Activated CD8-positive, alpha-beta memory T cell treated with anti-CD3 and anti-CD28 coated beads for 36 hours (primary cell): ENCODE measurements around the gene KLF1. TPM values are rescaled to one million over a fixed set of nuclear protein-coding genes. Genes with fewer than 3 reads are reported as not detected.

Source experiments
- CTCF ChIA-PET: fragments of 350-600 bp; sonication (Branson Sonifier 250); formaldehyde crosslinking; loops from one replicate; lab custom pipeline; 2021; ENCODE audit warnings: antibody characterized with exemption; lab: Charles Lee
- POLR2A ChIA-PET: fragments of 350-600 bp; sonication (Branson Sonifier 250); formaldehyde crosslinking; loops from one replicate; lab custom pipeline; 2021; ENCODE audit warnings: antibody characterized with exemption; lab: Charles Lee
- total RNA-seq, 2 experiments: library from RNA; stranded (reverse); gene quantifications; one replicate each; pipeline ENCODE4 v1.2.3, GENCODE V29; 2021

Gene KLF1
- total RNA-seq, 2 experiments from 2014 or later = 0.69 to 0.84 TPM

DNA sequence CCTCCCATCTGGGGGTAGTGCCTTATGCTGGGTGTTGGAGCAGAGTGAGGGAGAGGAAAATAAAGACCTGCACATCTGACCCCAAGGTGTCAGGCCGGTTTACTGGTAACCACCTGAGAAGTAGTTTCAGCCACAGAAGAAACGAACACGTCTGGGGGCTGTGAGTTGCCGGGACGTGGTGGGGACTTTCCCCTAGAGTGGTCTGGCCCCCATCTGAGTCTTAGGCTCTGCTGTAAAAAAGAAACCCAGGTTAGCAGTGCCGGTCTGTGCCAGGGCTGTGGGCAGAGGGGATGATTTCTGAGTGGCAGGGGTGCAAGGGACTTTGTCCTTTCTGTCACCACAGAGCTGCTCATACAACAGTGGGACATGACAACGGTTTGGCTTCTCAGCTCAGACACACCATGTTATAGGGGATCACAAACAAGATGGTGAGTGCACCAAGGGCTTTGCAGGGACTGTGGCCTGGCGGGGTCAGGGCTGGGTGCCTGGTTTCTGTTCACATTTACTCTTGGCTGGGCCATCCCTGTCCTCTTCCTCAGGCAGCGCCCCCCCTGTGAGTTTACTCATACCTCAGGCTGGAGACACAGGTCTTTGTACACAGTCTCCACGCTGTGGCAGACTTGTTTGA, 13.0 kb upstream of the KLF1 start:
- POLR2A ChIA-PET = interaction anchor here (0.6 to 1.0 kb wide), 5 partner anchors 9 to 131 kb away, joined by 3 to 10 read pairs (median 4); partner anchors contain the start of genes FARSA and GCDH
- CTCF ChIA-PET = interaction anchor here (0.9 to 1.6 kb wide), 3 partner anchors 9 to 15 kb away, joined by 3 to 4 read pairs (median 3); partner anchors contain the start of gene GCDH

DNA sequence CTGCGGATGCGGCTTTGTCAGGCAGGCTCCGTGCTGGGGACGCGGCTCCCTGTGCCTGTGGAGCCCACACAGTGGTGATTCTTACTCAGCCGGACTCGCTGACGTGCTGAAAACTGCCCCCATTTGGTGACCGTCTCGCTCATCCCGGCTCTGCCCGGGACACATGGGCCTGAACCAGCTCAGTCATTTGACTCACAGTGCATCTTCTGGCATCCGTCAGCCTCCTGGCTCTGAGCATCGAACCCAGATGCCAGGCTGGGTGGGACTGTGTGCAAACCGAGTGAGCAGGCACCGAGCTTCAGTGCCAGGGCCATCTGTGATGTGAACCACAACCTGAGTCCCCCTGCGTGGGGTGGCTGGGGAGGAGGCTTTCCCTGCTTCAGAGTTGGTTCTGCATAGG, 9.5 kb upstream of the KLF1 start:
- ChIA-PET POLR2A (interaction anchor here (1.2 kb wide), 1 partner anchor 18 kb away, joined by 3 read pairs; no protein-coding TSS in a partner anchor), CTCF (interaction anchor here (0.6 to 1.3 kb wide), 3 partner anchors 8 to 69 kb away, joined by 3 to 4 read pairs (median 3); no protein-coding TSS in a partner anchor)

DNA sequence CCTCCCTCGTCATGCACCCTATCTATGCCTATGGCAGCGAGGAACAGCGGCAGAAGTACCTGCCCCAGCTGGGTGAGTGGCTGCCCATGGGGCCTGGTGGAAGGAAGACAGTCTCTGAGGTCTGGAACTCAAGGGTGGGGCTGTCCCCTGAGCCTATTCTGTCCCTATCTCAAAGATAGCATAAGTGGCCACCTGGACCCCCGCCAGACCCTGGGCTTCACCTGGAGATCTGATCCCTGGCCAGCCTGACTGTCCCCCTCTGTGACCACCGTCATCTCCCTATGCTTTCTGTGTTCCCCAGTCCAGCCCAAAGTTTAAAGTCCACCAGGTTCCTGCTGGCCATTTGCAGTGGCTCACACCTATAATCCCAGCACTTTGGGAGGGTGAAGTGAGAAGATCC, 6.6 kb upstream of the KLF1 start:
- POLR2A ChIA-PET = no interaction called here
- CTCF ChIA-PET = no interaction called here

DNA sequence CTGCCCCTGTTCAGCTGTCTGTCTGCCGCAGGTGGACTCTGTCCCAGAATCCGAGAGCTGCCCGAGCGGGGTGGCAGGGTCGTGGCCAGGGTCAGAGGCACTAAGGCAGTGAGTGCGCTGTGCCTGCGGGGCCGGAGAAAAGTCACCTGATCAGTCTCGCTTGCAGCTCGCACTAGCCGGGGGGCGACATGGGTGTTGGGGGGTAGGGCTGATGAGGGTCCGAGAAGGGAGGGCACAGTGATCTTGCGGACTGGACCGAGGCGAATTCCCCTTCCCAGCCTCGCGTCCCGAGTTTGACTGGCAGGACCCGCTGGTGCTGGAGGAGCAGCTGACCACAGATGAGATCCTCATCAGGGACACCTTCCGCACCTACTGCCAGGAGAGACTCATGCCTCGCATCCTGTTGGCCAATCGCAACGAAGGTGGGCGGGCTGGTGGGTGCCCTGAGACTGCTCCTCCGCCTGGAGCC, 4.6 kb upstream of the KLF1 start:
- ChIA-PET POLR2A (interaction anchor here (0.6 to 1.5 kb wide), 4 partner anchors 9 to 47 kb away, joined by 3 to 9 read pairs (median 4); partner anchors contain the start of genes CALR, DNASE2 and FARSA), CTCF (interaction anchor here (0.9 to 2.6 kb wide), 6 partner anchors 8 to 95 kb away, joined by 3 to 11 read pairs (median 5); partner anchors contain the start of gene DNASE2)

DNA sequence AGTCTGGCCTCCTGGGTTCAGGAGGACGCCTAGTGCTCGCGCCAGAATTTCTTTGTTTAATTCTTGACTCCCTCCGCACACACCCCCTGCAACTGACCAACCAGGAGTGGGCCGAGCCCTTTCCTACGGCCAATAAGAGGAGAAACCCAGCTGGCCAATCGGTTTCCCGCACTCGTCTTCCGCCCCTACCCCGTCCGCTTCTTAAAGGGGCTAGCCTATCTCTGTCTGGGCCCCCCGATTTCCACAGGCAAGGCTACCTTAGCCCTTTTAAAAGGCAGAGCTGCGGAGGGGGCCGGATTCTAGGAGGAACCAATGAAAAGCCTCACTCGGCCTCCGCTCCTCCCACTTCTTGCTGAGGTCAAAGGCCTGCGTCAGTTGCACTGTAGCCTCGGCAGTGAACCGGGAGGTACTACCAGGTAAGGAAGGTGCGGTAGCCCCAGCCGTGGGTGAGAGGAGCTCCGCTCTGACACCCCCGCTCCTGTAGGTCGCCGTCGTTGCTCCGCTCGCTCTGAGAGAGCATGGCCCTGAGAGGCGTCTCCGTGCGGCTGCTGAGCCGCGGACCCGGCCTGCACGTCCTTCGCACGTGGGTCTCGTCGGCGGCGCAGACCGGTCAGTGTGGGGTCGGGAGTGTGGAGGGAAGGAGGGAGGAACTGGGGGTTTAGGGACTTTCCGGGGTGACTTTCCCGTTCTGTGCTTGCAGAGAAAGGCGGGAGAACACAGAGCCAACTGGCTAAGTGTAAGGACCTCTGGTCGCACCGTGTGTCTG, 4.0 kb upstream of the KLF1 start, which contains the start of gene GCDH:
Gene GCDH, plus strand, starts transcription at position 374 of the 766 bp plus-strand sequence. Its CDS starts 145 bp downstream, at position 519.
- POLR2A ChIA-PET = interaction anchor here (0.6 to 1.5 kb wide), 8 partner anchors 9 to 210 kb away, joined by 3 to 9 read pairs (median 4); partner anchors contain the start of genes CALR, DNASE2 and FARSA
- CTCF ChIA-PET = interaction anchor here (0.6 to 2.6 kb wide), 10 partner anchors 8 to 130 kb away, joined by 3 to 11 read pairs (median 4); partner anchors contain the start of gene DNASE2

DNA sequence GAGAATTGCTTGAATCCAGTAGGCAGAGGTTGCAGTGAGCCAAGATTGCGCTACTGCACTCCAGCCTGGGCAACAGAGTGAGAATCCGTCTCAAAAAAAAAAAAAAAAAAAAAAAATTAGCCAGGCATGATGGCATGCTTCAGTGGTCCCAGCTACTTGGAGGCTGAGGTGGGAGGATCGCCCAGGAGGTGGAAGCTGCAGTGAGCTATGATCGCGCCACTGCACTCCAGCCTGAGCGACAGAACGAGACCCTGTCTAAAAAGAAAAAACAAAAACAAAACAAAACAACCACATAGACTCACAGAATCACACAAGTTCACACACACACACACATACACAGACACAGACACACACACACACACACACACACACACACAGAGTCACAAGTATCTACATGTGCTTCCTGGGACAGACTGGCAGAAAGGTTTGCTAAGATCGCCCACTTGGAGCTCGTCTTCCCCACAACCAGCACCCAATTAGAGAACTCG, 3.3 kb upstream of the KLF1 start:
- CTCF ChIA-PET = interaction anchor here (0.6 to 2.6 kb wide), 10 partner anchors 9 to 130 kb away, joined by 3 to 11 read pairs (median 4); partner anchors contain the start of genes DNASE2 and FARSA
- POLR2A ChIA-PET = interaction anchor here (0.6 to 1.5 kb wide), 8 partner anchors 9 to 209 kb away, joined by 3 to 9 read pairs (median 4); partner anchors contain the start of genes CALR, DNASE2 and FARSA

DNA sequence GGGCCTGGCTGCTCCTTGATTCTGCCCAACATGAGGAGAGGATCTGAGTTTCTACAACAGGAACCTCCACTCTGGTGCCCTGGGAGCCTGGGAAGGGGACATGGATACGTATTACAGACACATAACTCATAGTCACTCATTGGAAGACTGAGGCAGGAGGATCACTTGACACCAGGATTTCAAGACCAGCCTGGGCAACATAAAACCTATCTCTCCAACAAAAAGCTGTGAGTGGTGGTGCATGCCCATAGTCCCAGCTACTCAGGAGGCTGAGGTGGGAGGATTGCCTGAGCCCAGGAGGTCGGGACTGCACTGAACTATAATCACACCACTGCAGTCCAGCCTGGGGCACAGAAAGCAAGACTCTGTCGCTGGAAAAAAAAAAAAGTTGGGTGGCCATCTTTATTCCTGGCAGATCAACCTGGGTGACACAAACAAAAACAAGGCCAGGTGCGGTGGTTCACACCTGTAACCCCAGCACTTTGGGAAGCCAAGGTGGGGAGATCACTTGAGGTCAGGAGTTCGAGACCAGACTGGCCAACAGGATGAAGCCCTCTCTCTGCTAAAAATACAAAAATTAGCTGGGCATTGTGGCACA, 1.1 kb upstream of the KLF1 start:
- ChIA-PET POLR2A (interaction anchor here (1.0 kb wide), 1 partner anchor 25 kb away, joined by 5 read pairs; no protein-coding TSS in a partner anchor), CTCF (interaction anchor here (1.3 kb wide), 1 partner anchor 9 kb away, joined by 3 read pairs; no protein-coding TSS in a partner anchor)

DNA sequence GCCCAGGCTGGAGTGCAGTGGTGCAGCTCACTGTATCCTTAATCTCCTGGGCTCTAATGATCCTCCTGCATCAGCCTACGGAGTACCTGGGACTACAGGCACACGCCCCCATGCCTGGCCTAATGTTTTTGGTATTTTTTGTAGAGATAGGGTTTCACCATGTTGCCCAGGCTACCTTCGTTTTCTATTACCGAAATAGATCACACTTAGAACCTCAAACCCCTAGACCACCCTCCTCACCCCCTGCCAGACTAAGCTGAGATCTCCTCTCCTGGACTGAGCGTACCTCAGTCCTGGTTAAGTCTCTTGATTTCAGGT, 391 bp downstream of the KLF1 start:
- CTCF ChIA-PET = interaction anchor here (2.0 to 4.2 kb wide), 4 partner anchors 38 to 79 kb away, joined by 5 to 35 read pairs (median 8); partner anchors contain the start of gene FARSA
- POLR2A ChIA-PET = no interaction called here

DNA sequence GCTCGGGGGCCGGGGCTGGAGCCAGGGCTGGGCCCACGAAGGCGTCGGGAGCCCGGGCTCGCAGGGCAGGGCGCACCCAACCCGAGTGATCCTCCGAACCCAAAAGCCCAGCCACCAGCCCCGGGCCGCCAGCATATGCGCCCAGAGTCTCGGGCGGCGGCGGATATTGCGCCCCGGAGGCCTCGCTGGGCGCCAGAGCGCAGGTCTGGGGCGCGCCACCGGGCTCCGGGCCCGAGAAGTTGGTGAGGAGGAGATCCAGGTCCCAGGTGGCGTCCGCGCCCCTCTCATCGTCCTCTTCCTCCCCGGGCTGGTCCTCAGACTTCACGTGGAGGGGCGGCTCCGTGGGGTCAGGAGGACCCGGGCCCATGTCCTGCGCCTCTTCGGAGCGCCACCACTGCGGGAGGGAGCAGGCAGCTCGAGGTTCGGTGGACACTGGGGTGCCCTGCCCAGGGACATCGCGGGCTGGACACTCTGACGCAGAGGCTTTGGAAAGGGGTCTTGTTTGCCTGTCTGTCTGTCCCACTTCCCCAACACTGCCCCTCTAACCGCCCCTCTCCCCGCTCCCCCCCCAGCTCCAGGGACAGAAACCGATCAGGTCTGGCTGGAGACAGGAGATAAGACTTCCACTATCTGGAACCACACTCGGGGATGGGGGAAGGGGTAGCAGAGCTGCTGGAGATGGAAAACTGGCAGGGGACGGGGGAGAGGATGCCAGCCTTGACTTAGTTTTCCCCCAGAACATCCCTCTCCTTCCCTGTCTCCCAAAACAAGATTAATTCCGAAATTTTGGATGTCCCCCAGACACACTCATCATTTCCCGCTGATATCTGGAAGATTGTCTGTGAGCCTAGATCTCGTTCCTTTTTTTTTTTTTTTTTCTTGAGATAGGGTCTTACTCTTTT, 1.0 kb downstream of the KLF1 start:
- ChIA-PET CTCF (interaction anchor here (0.9 to 4.2 kb wide), 19 partner anchors 9 to 217 kb away, joined by 3 to 35 read pairs (median 5); partner anchors contain the start of genes FARSA and SYCE2), POLR2A (interaction anchor here (0.6 to 1.8 kb wide), 9 partner anchors 13 to 204 kb away, joined by 3 to 9 read pairs (median 5); partner anchors contain the start of gene FARSA)

DNA sequence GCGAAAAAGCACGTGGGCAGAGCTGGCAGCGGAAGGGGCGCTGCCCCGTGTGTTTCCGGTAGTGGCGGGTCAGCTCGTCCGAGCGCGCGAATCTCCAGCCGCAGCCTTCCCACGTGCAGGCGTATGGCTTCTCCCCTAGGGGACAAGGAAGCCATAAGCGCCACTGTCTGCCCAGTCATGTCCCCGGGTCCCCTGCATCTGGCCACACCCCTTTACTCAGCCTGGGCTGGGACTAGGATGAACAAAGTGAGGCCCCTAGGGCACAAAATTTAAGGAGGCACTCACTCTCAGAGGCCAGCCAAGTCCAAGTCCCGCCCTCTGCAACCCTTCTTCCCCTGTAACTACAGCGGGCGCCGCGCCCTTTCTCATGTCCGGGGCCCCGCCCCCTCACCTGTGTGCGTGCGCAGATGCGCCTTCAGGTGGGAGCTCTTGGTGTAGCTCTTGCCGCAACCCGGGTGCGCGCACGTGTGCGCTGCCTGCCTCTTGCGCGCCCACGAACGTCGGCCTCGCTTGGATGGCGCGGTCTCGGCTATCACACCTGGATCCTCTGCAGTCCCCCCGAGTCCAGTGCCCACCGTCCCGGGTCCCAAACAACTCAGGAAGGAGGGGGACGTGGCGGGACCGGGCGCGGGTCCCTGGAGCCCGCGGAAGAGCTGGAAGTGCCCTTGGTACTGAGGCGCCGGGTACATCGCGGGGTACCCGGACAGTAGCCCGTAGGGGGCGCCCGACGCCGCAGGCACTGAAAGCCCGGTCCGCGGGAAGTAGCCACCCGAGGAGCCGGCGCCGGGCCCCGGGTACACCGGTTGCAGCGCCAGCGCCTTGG, 1.9 kb downstream of the KLF1 start:
- CTCF ChIA-PET = interaction anchor here (0.6 to 4.2 kb wide), 25 partner anchors 9 to 297 kb away, joined by 3 to 35 read pairs (median 5); partner anchors contain the start of genes FARSA, GADD45GIP1 and SYCE2
- POLR2A ChIA-PET = interaction anchor here (0.6 to 1.8 kb wide), 10 partner anchors 13 to 203 kb away, joined by 3 to 9 read pairs (median 4); partner anchors contain the start of gene FARSA

DNA sequence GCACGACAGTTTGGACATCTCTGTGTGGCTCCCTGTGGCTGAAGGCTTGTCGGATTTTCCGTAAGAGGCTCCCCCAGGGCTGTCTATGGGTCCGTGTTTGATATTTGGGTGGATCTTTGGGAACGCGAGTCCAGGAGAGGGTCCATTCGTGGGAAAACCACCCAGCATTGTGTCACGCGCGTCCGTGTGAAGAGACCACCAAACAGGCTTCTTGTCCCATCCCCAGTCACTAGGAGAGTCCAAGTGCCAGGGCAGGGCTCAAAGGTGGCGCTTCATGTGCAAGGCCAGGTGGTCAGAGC, 2.4 kb downstream of the KLF1 start:
- POLR2A ChIA-PET = interaction anchor here (0.7 to 1.8 kb wide), 6 partner anchors 38 to 202 kb away, joined by 3 to 7 read pairs (median 4); partner anchors contain the start of gene FARSA

DNA sequence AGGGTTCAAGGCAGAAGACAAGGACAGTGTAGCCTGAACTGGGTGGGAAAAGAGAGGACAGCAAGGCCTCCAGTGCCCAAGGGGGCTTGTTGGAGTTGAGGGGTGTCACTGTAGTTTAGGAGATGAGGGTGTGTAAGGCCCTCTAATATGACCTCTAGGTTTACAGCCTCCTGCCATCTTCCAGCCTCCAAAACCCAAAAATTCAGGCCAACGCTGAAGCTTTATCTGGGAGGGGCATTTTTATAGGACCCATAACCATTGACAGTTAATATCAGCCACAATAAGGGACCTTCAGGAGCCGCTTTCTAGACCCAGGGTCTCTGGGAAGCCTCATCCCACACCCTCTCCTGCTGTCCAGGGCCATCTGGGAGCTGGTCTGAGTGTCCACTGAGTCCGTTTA, 2.8 kb downstream of the KLF1 start:
- CTCF ChIA-PET = interaction anchor here (0.9 to 4.2 kb wide), 9 partner anchors 11 to 124 kb away, joined by 3 to 35 read pairs (median 5); partner anchors contain the start of genes GADD45GIP1 and SYCE2
- POLR2A ChIA-PET = interaction anchor here (1.6 to 1.8 kb wide), 2 partner anchors 48 to 49 kb away, joined by 5 to 7 read pairs; partner anchors contain the start of gene FARSA

More for the DNA sequence above, 2.4 kb downstream of the KLF1 start:
- CTCF ChIA-PET = interaction anchor here (0.6 to 4.2 kb wide), 21 partner anchors 8 to 298 kb away, joined by 3 to 35 read pairs (median 5); partner anchors contain the start of genes FARSA, GADD45GIP1 and SYCE2

DNA sequence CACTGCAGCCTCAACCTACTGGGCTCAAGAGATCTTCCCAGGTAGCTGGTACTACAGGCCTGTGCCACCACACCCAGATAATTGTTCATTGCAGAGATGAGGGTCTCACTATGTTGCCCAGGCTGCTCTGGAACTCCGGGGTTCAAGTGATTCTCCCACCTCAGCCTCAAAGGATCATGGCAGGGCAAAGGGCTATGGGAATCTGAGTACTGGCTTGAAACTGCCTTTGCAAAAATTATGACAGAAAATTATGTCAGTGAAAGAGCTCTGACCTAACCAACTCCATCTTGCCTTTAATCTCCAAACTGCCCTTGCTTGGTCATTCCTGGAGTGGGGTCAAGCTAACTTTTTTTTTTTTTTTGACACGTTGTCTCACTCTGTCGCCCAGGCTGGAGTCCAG, 4.4 kb downstream of the KLF1 start:
- ChIA-PET POLR2A (interaction anchor here (0.7 to 0.8 kb wide), 2 partner anchors 9 to 148 kb away, joined by 3 to 4 read pairs; partner anchors contain the start of genes GCDH and TRIR), CTCF (interaction anchor here (1.5 to 2.4 kb wide), 3 partner anchors 83 to 211 kb away, joined by 4 to 13 read pairs (median 5); no protein-coding TSS in a partner anchor)

DNA sequence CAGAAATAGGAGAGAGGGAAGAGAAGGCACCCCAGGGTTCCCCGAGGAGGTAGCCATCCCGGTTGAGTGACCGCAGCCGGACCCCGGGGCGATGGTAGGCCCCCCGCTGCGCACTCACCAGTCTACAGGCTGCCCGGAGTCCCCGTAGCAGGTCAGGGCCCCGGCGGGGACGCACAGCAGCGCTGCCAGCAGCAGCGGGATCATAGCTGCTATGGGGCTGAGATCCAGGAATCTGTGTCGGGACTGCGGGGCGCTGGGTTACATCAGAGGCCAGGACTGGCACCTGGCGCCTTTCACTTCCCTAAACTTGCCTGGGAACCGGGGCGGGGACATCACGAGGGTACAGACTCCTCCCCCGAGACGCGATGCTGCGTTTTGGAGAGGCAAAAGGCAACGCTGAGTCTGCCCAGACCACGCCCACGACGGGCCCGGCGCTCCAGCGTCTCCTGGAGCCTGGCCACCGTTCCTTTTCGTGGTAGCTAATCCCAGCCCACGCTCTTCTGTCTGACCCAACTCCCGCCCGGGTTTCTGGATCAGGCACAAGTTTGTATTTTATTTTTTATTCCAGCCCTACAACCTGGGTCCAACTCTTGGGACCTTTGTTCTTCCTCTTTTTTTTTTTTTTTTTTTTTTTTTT, 5.7 kb downstream of the KLF1 start, which contains the start of gene DNASE2:
Gene DNASE2, minus strand, starts transcription at position 278 of the 637 bp plus-strand sequence. Its CDS starts 74 bp downstream, at position 204.
- CTCF ChIA-PET = interaction anchor here (0.7 to 2.4 kb wide), 6 partner anchors 10 to 213 kb away, joined by 3 to 13 read pairs (median 6); partner anchors contain the start of gene GCDH
- POLR2A ChIA-PET = interaction anchor here (0.7 to 1.1 kb wide), 4 partner anchors 9 to 57 kb away, joined by 3 read pairs; partner anchors contain the start of genes CALR and GCDH
